ENCODE results near the gene PRDM16. TPM values are rescaled to one million over a fixed set of nuclear protein-coding genes. Genes with fewer than 3 reads are reported as not detected.
A peak's percentile ranks its signal among the peaks of the same experiment; 100 is the strongest.

Gene PRDM16
- total and polyA plus RNA-seq, 5 experiments from 2014 or later, result not detected

DNA sequence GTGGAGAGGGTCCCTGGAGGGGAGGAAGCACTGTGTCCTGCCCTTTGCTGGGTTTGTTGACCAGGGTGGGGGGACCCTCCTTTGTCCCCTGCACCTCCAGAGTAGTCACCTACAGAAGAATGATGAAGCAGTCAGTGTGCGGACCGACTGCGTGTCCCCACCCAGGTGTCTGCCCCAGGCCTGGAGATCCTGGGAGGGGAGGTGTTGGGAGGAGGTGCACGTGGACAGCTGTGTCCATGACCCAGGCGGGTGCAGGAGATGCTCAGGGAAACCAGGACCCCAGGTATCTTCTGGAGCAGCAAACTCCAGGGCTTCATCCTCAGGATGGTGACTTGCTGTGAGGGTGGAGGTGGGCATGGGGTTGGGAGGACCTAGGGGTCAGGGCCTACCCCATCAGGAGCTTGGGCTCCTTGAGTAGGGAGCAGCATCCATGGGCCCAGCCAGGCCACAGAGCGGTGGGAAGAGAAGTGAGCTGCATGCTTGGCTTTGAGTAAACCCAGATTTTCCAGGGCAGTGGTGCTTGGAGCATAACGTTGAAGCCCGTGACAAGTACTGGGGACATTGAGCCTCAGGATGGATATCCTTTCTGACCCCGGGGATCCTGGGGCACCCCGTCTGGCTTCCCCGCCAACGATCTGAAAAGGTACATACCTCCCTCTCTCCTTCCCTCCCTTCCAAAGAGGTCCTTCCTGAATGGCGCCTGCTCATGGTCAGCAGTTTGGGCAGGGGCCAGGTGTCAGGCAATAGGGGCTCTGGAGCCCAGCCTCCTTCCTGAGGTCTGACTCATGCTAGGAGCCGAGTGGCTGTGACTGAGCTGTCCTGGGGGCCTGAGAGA lies 34.1 kb upstream of the PRDM16 start:
- Mint-ChIP-seq H3K36me3 (no peaks in the 10 kb centered on the region), H3K9me3 (no peaks in the 10 kb centered on the region), H3K27me3 (peaks cover 0 to 6% (median 0%) of the 10 kb centered on the region in 5 donors), H3K4me3 (no peak overlapping the region), H3K4me1 (peaks cover 10 to 31% (median 24%) of the 10 kb centered on the region in 4 donors), H3K27ac (peak overlapping the region in 4 of 10 donors; percentile 38 to 56 (median 49))
- POLR2A ChIA-PET, result no interaction called here
- peak in 1 of 10 donors; percentile 48 for DNase-seq
- no peak for ATAC-seq

DNA sequence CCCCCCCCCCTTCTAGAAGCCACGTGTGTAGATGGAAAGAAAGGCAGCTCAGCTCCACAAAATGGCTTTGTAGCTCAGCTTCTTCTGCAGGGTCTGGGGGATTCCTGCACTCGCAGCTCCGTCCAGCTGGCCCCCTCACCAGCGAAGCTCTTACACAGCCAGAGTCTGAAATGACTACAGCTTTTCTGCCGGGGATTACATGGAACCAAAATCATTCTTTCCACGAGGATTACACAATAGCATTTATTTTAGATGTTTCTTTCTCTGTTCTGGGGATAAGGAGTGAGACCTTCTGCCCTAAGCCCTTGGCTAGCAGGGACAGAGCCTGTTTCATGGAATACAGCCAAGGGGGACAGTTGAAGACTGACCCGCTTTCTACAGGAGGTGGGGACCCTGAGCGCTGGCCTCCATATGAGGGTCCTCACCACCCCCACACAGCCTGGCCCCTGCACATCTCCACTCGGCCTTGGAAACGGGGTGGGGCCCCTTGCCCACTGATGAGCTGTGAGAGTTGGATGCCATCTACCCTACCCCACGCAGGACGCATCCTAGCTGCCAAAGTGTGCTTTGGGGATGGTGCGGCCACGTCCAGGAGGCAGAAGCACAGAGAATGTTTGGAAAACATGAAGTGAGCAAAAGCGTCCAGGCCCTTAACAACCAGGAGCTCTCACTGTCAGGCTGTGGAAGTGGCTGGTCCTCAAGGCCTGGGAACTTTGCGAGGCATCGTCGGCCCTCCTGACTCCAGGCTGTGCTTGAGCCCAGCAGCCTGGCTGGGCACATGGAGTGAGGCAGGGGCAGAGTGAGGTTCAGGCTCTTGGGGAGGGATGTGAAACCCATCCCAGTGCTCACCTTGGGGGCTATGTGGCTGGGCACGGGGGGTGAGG lies 33.2 kb upstream of the PRDM16 start:
- ATAC-seq (no peak), DNase-seq (peak in 1 of 10 donors; percentile 36)
- H3K27me3 Mint-ChIP-seq, result peaks cover 0 to 6% (median 0%) of the 10 kb centered on the region in 5 donors
- H3K36me3 Mint-ChIP-seq, result no peaks in the 10 kb centered on the region
- no peak overlapping the region for H3K4me3 Mint-ChIP-seq
- peaks cover 10 to 31% (median 24%) of the 10 kb centered on the region in 4 donors for H3K4me1 Mint-ChIP-seq
- H3K9me3 Mint-ChIP-seq, result no peaks in the 10 kb centered on the region
- H3K27ac Mint-ChIP-seq, result peak overlapping the region in 3 of 10 donors; percentile 55 to 68 (median 56)
- POLR2A ChIA-PET, result no interaction called here

DNA sequence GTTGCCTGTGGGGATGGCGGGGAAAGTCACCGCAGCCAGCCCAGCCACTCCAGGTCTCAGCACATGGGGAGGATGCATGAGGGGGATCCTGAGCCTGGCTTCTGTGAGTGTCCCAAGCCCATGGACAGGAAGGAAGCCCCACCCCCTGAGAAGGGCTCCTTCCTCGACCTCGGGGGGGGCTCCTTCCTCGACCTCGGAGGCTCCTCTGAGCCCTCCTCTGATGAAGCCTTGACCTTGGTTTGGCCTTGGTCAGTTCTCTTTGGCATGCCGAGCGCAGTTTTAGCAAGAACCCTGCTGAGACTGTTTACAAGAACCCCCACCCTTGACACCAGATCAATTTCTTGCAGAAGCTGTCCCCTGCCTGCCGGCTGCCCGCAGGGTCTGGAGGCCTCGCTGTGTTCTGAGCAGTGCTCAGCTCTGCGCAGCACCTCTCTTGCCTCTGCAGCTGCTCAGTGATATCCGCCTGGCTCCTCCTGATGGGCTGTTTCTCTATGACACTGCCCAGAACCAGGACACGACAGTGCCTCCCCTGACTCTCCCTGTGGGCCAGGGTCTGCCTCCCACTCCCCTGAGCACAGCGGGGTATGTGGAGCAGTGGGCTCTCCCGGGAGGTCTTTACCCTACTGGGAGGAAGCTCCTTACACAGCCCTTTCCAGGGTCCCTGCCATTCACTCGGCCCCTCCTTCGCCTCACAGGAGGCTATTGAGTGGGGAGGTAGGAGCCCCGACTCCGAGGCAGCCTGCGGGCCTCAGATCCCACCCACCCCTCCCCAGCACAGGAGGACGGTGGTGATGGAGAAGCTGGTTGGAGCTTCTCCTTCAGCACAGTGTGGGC lies 32.3 kb upstream of the PRDM16 start:
- DNase-seq, result no peak
- H3K4me1 Mint-ChIP-seq, result peaks cover 10 to 31% (median 24%) of the 10 kb centered on the region in 4 donors
- POLR2A ChIA-PET, result no interaction called here
- no peak for ATAC-seq
- H3K27me3 Mint-ChIP-seq, result peaks cover 0 to 4% (median 0%) of the 10 kb centered on the region in 5 donors
- H3K27ac Mint-ChIP-seq, result no peak overlapping the region
- H3K9me3 Mint-ChIP-seq, result no peaks in the 10 kb centered on the region
- H3K4me3 Mint-ChIP-seq, result no peak overlapping the region
- H3K36me3 Mint-ChIP-seq, result no peaks in the 10 kb centered on the region

DNA sequence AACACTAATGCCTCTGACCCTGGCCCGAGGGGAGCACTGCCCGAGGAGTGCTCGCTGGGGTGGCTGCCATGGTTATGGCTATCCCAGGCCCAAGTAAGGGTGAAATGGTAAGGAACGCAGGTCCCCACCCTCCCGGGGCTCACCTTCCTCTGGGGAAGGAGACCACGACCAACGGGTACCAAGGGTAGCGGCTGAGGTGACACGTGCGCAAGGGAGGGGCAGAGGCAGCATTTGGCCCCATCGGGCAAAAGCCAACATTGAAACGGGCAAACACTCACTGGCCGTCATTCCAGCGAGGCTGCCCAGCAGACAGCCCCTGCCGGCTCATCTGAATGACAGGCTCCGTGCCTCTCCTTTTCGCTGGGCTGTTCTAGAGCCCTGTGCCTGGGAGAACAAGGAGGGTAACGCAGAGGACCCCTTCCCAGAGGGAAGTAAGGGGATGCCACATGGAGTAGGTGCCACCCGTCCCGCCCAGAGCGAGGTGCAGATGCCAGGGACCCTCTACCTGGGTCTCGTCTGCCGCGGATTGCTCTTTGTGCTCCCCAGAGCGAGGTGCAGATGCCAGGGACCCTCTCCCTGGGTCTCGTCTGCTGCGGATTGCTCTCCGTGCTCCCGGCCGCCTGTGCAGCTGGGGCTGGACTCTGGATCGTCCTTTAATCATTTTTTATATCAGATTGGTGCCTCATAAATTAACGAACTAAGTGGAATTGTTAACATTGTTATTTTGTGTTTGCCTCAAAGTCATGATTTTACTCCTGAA lies 31.5 kb upstream of the PRDM16 start:
- POLR2A ChIA-PET, result no interaction called here
- Mint-ChIP-seq H3K9me3 (peaks cover 0 to 1% (median 0%) of the 10 kb centered on the region in 9 donors), H3K36me3 (no peaks in the 10 kb centered on the region), H3K4me3 (no peak overlapping the region), H3K27ac (no peak overlapping the region), H3K4me1 (peaks cover 8 to 25% (median 20%) of the 10 kb centered on the region in 4 donors), H3K27me3 (peaks cover 0 to 5% (median 0%) of the 10 kb centered on the region in 5 donors)
- no peak for ATAC-seq
- DNase-seq, result peak in 1 of 10 donors; percentile 55

DNA sequence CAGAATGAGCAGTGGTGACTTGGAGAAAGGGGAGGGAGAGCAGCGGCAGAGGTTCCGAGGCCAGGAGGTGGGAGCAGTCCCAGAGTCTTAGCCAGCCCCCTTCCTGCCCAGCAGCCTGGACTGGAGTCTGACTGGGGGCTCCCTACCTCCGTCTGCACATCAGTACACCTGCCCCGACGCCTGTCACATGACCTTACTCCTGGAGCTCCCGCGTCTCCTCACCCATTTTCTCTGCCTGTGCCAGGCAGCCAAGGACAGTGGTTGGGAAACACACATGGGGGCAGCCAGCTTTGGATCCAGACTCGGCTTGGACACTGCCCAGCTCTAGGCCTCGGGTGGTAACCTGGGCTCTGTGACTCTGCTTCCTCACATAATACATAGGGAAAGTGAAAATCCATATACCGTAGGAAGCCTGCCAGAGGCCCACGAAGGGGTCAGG lies 30.9 kb upstream of the PRDM16 start:
- Mint-ChIP-seq H3K36me3 (no peaks in the 10 kb centered on the region), H3K9me3 (peaks cover 0 to 1% (median 0%) of the 10 kb centered on the region in 9 donors), H3K4me1 (peaks cover 6 to 19% (median 15%) of the 10 kb centered on the region in 4 donors), H3K4me3 (no peak overlapping the region), H3K27ac (no peak overlapping the region), H3K27me3 (peaks cover 0 to 2% (median 0%) of the 10 kb centered on the region in 5 donors)
- ATAC-seq, result no peak
- no peak for DNase-seq
- POLR2A ChIA-PET, result no interaction called here

DNA sequence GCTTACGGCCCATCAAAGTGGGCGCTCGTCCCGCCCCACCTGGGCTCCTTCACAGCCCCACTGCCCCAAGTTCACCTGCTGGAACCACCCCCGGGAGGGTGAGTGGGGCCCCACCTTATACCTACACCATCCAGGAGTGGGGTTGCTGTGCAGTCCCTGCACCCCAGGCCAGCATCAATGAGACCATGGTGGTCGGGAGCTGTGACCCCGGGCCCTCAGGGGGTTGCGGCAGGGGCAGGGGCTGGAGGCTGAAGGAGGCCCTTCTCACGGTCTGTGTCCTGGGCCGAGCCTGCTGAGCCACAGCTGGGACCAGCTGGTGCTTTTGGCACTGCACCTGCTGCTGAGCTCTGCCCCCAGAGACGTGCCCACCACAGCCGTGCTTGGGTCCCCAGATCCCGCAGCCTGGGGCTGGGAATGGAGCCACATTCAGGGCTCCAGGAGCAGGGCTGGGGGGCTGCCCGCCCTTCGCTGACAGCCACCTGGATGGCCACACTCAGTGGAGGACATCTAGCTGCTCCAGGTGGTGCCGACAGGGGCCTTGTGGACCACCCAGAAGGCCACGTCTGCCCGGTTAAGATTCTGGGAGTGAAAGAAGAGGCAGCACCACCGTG lies 30.3 kb upstream of the PRDM16 start:
- Mint-ChIP-seq H3K4me3 (no peak overlapping the region), H3K9me3 (peaks cover 0 to 1% (median 0%) of the 10 kb centered on the region in 9 donors), H3K4me1 (peaks cover 3 to 13% (median 9%) of the 10 kb centered on the region in 4 donors), H3K27ac (no peak overlapping the region), H3K27me3 (peaks cover 0 to 2% (median 0%) of the 10 kb centered on the region in 5 donors), H3K36me3 (no peaks in the 10 kb centered on the region)
- POLR2A ChIA-PET, result no interaction called here
- ATAC-seq (no peak), DNase-seq (peak in 1 of 10 donors; percentile 47)

DNA sequence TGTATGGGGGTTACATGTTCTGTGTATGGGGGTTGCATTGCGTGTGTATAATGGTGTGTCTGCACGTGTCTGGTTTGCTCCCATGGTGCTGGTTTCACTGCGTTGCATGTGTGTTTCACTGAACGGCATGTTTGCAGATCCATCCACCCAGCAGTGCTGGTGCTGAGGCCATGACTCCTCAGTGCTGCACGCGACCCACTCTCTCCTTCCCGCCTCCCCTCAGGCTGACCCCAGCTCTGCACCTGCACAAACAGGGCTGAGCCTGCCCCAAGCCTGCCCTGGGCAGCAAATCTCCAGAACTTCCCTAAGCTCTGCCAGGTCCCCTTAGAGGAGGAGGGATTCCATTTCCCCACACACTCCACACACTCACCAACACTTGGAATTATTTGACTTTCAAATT lies 29.0 kb upstream of the PRDM16 start:
- POLR2A ChIA-PET, result no interaction called here
- no peak overlapping the region for H3K27ac Mint-ChIP-seq
- peaks cover 0 to 1% (median 0%) of the 10 kb centered on the region in 9 donors for H3K9me3 Mint-ChIP-seq
- H3K4me1 Mint-ChIP-seq, result peaks cover 0 to 3% (median 0%) of the 10 kb centered on the region in 4 donors
- peaks cover 3 to 12% (median 4%) of the 10 kb centered on the region in 5 donors for H3K27me3 Mint-ChIP-seq
- ATAC-seq (no peak), DNase-seq (peak in 1 of 10 donors; percentile 40)
- H3K36me3 Mint-ChIP-seq, result no peaks in the 10 kb centered on the region
- H3K4me3 Mint-ChIP-seq, result no peak overlapping the region

DNA sequence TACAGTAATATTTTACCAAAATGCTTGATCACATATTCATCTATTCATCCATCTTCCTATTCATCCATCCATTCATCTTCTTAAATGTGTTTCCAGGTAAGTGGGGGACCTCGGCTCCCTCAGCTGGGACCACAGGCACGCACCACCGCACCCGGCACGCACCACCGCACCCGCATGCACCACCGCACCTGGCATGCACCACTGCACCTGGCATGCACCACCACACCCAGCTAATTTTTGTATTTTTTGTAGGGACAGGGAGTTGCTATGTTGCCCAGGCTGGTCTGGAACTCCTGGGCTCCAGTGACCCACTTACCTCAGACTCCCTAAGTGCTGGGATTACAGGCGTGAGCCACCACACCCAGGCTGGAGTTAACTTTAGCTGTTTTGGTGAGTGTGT lies 26.5 kb upstream of the PRDM16 start:
- POLR2A ChIA-PET, result no interaction called here
- peak overlapping the region in 1 of 10 donors; percentile 31 for H3K27ac Mint-ChIP-seq
- ATAC-seq, result no peak
- H3K27me3 Mint-ChIP-seq, result peaks cover 6 to 20% (median 9%) of the 10 kb centered on the region in 5 donors
- peaks cover 0 to 1% (median 0%) of the 10 kb centered on the region in 9 donors for H3K9me3 Mint-ChIP-seq
- no peak overlapping the region for H3K4me3 Mint-ChIP-seq
- H3K4me1 Mint-ChIP-seq, result no peaks in the 10 kb centered on the region
- no peaks in the 10 kb centered on the region for H3K36me3 Mint-ChIP-seq
- no peak for DNase-seq

DNA sequence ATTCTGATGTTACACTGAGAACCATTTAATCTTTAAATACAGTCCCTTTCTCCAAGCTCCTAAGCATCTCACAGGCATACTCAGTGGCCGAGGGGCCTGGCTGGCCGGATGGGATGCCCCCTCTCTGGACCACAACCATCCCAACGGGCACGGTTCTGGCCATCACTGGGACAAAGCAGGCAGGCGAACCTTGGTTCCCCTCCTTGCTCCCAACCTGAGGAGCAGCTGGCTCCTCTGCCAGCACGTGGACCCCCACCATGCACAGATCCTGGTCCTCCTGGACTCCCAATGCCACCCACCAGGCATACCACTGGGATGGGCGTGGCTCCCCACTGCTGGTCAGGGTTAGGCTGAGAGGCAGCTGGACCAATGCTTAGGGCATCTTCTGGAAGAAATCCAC lies 19.8 kb upstream of the PRDM16 start:
- DNase-seq (peak in 1 of 10 donors; percentile 34), ATAC-seq (no peak)
- H3K36me3 Mint-ChIP-seq, result peaks cover 0 to 5% (median 0%) of the 10 kb centered on the region in 3 donors
- peaks cover 0 to 11% (median 0%) of the 10 kb centered on the region in 9 donors for H3K9me3 Mint-ChIP-seq
- H3K27me3 Mint-ChIP-seq, result peaks cover 10 to 38% (median 25%) of the 10 kb centered on the region in 5 donors
- H3K4me3 Mint-ChIP-seq, result peak overlapping the region in 1 of 10 donors; percentile 33
- peaks cover 0 to 2% (median 0%) of the 10 kb centered on the region in 4 donors for H3K4me1 Mint-ChIP-seq
- POLR2A ChIA-PET, result no interaction called here
- no peak overlapping the region for H3K27ac Mint-ChIP-seq

DNA sequence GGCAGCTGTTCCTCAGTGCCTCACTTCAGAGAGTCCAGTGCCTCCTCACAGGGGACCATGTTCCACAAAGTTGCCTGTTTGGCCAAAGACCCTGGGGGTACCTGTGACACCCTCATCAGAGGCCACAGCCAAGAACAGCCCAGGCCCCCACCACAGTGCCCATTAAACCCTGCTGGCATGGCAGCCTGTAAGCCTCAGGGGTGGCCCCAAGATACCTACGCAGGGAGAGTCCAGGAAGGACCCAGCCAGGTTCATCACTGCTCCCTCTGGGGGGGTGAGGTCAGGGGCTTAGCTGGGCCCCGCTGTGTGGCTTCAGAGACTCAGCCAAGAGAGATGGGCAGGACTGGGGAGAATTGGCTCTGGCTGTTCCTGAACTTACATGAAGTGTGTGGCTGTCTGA lies 19.1 kb upstream of the PRDM16 start:
- Mint-ChIP-seq H3K9me3 (peaks cover 0 to 11% (median 0%) of the 10 kb centered on the region in 9 donors), H3K36me3 (peaks cover 0 to 5% (median 0%) of the 10 kb centered on the region in 3 donors), H3K4me1 (peaks cover 0 to 2% (median 0%) of the 10 kb centered on the region in 4 donors), H3K27me3 (peaks cover 8 to 32% (median 22%) of the 10 kb centered on the region in 5 donors), H3K4me3 (no peak overlapping the region), H3K27ac (no peak overlapping the region)
- POLR2A ChIA-PET, result no interaction called here
- ATAC-seq (no peak), DNase-seq (peak in 2 of 10 donors; percentile 14 to 30)

DNA sequence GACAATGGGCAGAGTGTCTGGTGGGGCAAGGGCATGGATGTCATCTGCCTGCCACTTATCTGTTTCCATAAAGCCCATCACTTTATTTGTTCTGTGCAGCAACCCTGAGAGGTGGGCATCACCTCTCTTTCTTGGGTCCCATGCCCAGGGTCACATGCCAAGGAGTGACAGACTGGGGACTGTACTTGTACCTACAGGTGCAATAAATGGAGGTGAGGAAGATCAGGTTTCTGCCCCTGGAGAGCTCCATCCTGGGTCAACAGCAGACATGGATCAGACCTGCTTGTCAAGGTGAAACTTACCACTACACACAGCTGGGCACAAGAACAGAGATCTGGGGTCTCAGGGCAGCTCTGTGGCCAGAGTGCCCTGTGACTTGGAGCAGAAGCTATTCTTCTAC lies 18.4 kb upstream of the PRDM16 start:
- POLR2A ChIA-PET, result no interaction called here
- DNase-seq (peak in 1 of 10 donors; percentile 6), ATAC-seq (no peak)
- Mint-ChIP-seq H3K9me3 (peaks cover 0 to 11% (median 0%) of the 10 kb centered on the region in 9 donors), H3K36me3 (peaks cover 0 to 5% (median 0%) of the 10 kb centered on the region in 3 donors), H3K27ac (no peak overlapping the region), H3K4me1 (peaks cover 0 to 2% (median 0%) of the 10 kb centered on the region in 4 donors), H3K4me3 (no peak overlapping the region), H3K27me3 (peaks cover 8 to 25% (median 22%) of the 10 kb centered on the region in 5 donors)

Data from naive thymus-derived CD8-positive, alpha-beta T cell (primary cell).